ENCODE data around the gene TMC3.

DNA sequence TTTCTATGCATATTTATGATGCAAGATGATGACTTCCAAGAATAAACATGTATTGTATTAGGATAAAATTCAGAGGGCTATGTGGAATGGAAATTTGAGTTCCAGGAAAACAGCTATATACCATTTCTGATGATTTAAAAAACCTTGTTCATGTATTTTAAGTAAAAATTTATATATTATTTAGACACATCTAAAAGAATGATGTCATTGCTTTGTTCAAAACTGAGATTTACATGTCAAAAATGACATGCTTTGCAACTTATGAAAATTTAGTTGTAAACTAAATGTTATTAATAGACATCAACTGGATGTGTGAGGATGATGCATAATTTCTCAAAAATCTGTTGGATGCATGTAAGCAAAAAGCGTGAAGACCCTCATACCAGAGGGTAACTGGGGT is 52.3 kb downstream of the TMC3 start:
- TF ChIP-seq POLR2A (IDR thresholded peaks at IDR 0.05; ENCODE audit: low read depth, low read length), result no peak
- TF ChIP-seq POLR2AphosphoS5 (IDR thresholded peaks at IDR 0.05; ENCODE audit: low read depth, low read length), result no peak

Data from GM12892 (cell line).